Sigmoid colon (tissue), 4 donors: Measurements from ENCODE around the gene PPP2R2B.

ENCODE experiments used
- CTCF ChIP-seq, 4 experiments: fragments of 450-650 bp in 3 of 4; fragments of 200-600 bp in 1 of 4; IDR thresholded peaks; one replicate each; pipeline ENCODE4 v1.5.1; 2016 to 2019; ENCODE audit warnings: antibody characterized with exemption in 4 of 4, mild to moderate bottlenecking in 3 of 4, moderate library complexity in 2 of 4
- EP300 ChIP-seq, 4 donors: sonication (generic); formaldehyde crosslinking; IDR thresholded peaks; one replicate each; pipeline ENCODE4 v1.6.1; 2017; ENCODE audit warnings: antibody characterized with exemption in 4 of 4
- POLR2A ChIP-seq, 2 donors: fragments of 450-650 bp; IDR thresholded peaks; one replicate each; pipeline ENCODE4 v1.6.1; 2016; ENCODE audit warnings: antibody characterized with exemption in 2 of 2, mild to moderate bottlenecking in 2 of 2, moderate library complexity in 2 of 2
- POLR2AphosphoS5 ChIP-seq, 4 donors: sonication (generic); formaldehyde crosslinking; IDR thresholded peaks; one replicate each; pipeline ENCODE4 v1.6.1; 2017; ENCODE audit warnings: antibody characterized with exemption in 4 of 4

- TF ChIP-seq CTCF (IDR thresholded peaks at IDR 0.05) (no peak), POLR2A (IDR thresholded peaks at IDR 0.05) (no peak), POLR2AphosphoS5 (IDR thresholded peaks at IDR 0.05) (no peak), EP300 (IDR thresholded peaks at IDR 0.05) (no peak)
Measured at GRCh38 chr5:146618434-146618833, 260.1 kb downstream of the PPP2R2B start.
